ENCODE measurements around the gene PIGS.

The PIGS gene

GRCh38 chr17:28505986-28506665 is 65.2 kb downstream of the PIGS start, which contains the start of gene FOXN1:
Gene FOXN1, plus strand, starts transcription at chr17:28506348. Its CDS starts 17,622 bp downstream, at chr17:28523970.
- TF ChIP-seq CTCF (conservative IDR thresholded peaks at IDR 0.05) (no peak), ZFX (IDR thresholded peaks at IDR 0.05) (no peak)
- H3K27ac ChIP-seq: no peak within 1 kb of the TSS

GRCh38 chr17:28503420-28503819 is 67.9 kb downstream of the PIGS start:
- no peak overlapping the region for H3K27ac ChIP-seq
- TF ChIP-seq CTCF (conservative IDR thresholded peaks at IDR 0.05): no peak
- TF ChIP-seq ZFX (IDR thresholded peaks at IDR 0.05): no peak

All from C4-2B (cell line).